Measurements from ENCODE around the gene MEIS1. TPM values are rescaled to one million over a fixed set of nuclear protein-coding genes. Genes with fewer than 3 reads are reported as not detected.

The MEIS1 gene
- total RNA-seq, 1 donor: 107 TPM

DNA sequence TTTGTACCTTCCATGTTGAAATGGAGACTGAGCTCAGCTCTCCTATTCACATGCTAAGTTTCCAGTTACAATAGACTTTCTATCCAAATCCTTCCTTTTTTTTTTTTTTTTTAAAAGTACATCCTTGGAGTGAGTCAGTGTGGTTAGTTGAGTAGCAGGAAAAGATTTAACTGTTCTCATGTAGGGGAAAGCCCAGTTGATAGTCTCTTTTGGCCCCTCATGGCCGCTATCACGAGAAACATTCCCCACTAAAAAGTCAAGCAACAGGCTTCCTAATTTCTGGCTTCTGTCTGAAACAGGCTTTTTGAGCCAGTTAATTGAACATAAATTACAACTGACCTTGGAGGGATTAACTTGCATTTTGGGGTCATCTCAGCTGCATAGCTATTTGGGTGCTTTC lies 161.3 kb downstream of the MEIS1 start:
- TF ChIP-seq, protein P1, sequence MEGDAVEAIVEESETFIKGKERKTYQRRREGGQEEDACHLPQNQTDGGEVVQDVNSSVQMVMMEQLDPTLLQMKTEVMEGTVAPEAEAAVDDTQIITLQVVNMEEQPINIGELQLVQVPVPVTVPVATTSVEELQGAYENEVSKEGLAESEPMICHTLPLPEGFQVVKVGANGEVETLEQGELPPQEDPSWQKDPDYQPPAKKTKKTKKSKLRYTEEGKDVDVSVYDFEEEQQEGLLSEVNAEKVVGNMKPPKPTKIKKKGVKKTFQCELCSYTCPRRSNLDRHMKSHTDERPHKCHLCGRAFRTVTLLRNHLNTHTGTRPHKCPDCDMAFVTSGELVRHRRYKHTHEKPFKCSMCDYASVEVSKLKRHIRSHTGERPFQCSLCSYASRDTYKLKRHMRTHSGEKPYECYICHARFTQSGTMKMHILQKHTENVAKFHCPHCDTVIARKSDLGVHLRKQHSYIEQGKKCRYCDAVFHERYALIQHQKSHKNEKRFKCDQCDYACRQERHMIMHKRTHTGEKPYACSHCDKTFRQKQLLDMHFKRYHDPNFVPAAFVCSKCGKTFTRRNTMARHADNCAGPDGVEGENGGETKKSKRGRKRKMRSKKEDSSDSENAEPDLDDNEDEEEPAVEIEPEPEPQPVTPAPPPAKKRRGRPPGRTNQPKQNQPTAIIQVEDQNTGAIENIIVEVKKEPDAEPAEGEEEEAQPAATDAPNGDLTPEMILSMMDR (IDR thresholded peaks at IDR 0.05; ENCODE audit: insufficient read depth, low read depth, low read length): no peak
- no peak overlapping the region for H3K4me3 ChIP-seq (ENCODE audit: low read depth, low read length)
- DNase-seq (ENCODE audit: low read depth): peak; percentile 93

DNA sequence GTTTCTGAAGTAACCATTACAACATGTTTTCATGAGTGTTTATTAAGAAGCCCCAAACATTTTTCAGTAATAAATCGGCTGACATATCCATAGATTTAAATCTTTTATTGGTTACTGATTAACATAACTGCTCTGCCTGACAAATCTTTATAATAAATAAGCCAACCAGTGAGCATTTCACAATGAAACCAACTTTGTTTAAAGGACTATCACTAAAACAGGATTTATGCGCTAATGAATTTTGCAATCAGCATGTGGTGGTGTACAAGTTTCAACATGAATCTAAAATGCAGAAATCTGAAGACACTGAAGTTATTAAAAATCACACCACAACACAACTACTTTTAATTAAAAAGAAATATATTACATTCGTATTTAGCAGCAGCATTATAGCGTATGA lies 166.7 kb downstream of the MEIS1 start:
- no peak overlapping the region for H3K4me3 ChIP-seq (ENCODE audit: low read depth, low read length)
- TF ChIP-seq, protein P1 (IDR thresholded peaks at IDR 0.05; ENCODE audit: insufficient read depth, low read depth, low read length): no peak
- peak; percentile 94 for DNase-seq (ENCODE audit: low read depth)

DNA sequence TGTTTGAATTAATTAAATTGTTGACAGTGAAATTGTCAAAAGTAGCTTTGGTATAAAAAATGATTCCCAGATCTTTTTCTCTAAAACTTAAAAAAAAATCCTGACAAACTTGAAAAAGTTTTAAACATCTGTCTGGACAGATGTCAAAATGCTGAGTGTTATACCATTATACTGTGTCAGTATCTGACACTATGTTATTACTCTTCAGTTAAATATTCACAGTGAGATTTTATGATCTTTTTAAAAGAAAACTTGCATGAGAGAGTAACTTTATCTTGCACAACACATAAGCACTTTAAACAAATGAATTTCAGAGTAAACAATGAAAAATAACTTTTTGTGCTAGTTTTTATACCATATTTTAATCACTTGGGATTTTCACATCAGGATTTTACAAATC lies 167.4 kb downstream of the MEIS1 start:
- DNase-seq (ENCODE audit: low read depth): peak; percentile 60
- TF ChIP-seq, protein P1 (IDR thresholded peaks at IDR 0.05; ENCODE audit: insufficient read depth, low read depth, low read length): no peak
- H3K4me3 ChIP-seq (ENCODE audit: low read depth, low read length): no peak overlapping the region

DNA sequence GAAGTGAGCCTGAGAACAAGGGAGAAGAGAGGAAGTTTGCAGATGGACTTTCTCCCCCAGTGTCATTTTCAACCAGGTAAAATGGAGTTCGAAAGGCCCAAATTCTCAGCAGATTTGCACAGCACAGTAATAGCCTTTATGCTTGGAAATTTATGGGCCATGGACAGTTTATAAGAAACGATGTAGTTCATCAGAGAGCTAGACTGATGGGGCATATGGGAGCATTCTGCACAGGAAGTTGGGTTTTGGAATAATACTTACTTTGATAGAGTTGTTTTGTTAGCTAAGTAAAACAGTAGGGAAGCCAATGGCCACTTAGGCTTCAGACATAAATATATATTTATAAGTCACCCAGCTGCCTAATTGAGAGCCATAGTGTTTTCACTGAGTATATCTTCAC lies 169.4 kb downstream of the MEIS1 start:
- DNase-seq (ENCODE audit: low read depth): no peak
- no peak overlapping the region for H3K4me3 ChIP-seq (ENCODE audit: low read depth, low read length)
- TF ChIP-seq, protein P1 (IDR thresholded peaks at IDR 0.05; ENCODE audit: insufficient read depth, low read depth, low read length): no peak

DNA sequence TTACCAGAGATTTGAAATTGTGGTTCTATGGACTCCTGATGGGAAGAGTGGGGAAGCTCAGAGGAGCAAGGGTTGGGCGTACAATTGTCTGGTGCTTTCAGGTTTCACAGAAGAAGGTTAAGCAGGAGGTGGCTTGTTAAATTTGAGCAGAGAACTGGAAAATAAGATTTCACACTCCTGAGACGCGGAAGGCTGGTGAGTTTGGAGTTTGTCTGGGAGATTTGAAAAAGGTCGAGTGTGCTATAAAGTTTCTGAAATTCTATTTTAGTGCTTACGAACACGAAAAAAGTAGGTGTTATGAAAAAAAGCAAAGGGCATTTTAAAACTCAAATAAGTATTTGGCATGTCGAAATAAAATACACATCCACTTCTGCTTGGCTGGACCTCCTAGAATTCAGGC lies 170.1 kb downstream of the MEIS1 start:
- TF ChIP-seq, protein P1 (IDR thresholded peaks at IDR 0.05; ENCODE audit: insufficient read depth, low read depth, low read length): no peak

DNA sequence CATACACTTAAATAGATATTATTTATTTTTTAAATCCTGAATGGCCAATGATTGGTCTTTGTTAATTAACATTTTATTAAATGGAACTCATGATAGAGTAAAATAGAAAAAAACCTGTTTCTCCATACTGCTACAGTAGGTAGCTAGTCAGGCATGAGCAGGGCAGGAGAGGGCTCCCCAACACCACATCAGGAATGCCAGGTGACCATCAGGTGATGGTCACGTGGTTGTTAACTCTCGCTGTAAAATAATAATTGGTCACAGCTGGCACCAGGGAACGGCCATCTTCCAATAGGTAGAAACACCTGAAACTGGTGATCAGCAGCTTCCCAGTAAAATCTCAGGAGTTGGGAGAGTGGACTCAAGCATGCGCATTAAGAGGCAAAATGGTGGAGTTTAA lies 172.2 kb downstream of the MEIS1 start:
- no peak overlapping the region for H3K4me3 ChIP-seq (ENCODE audit: low read depth, low read length)
- TF ChIP-seq, protein P1 (IDR thresholded peaks at IDR 0.05; ENCODE audit: insufficient read depth, low read depth, low read length): no peak
- no peak for DNase-seq (ENCODE audit: low read depth)

More for the DNA sequence above, 170.1 kb downstream of the MEIS1 start:
- H3K4me3 ChIP-seq (ENCODE audit: low read depth, low read length): no peak overlapping the region
- no peak for DNase-seq (ENCODE audit: low read depth)

Data from fibroblast of villous mesenchyme (primary cell).